Measurements from ENCODE around the gene SCP2. TPM values are rescaled to one million over a fixed set of nuclear protein-coding genes. Genes with fewer than 3 reads are reported as not detected.

SCP2 gene
- total RNA-seq, 1 experiment from 2014 or later: 97.5 TPM

DNA sequence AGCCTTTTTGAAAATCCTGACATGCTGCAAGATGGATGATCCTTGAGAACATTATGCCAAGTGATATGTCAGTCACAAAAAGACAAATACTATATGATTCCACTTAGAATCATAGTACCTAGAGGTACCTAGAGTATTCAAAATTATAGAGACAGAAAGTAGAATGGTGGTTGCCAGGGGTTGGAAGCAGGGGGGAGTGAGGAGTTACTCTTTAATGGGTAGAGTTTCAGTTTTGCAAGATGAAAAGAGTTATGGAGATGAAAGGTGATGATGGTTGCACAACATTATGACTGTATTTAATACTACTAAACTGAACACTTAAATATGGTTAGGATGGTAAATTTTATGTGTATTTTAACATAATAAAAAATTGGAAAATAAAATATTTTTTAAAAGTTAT, 97.0 kb downstream of the SCP2 start:
- Histone ChIP-seq H3K4me3 (ENCODE audit: low read length) (no peak overlapping the region), H3K9me2 (replicated peaks; ENCODE audit: low read length) (no peaks in the 10 kb centered on the region), H3K4me2 (ENCODE audit: low read length) (no peak overlapping the region), H3K9ac (ENCODE audit: low read length) (no peak overlapping the region), H3K4me1 (ENCODE audit: insufficient read depth, low read length) (no peaks in the 10 kb centered on the region), H3K9me3 (ENCODE audit: low read length) (no peaks in the 10 kb centered on the region), H3K79me2 (ENCODE audit: low read length) (peaks cover 34% of the 10 kb centered on the region), H4K20me1 (ENCODE audit: low read length) (no peaks in the 10 kb centered on the region), H3K27me3 (ENCODE audit: low read length) (no peaks in the 10 kb centered on the region), H3K36me3 (ENCODE audit: low read depth, low read length) (peaks cover under 1% of the 10 kb centered on the region; the same call in 1 of the 2 replicates), H3F3A (ENCODE audit: low read length, unreplicated experiment) (no peaks in the 10 kb centered on the region), H2AFZ (ENCODE audit: low read length) (no peak overlapping the region), H3K27ac (ENCODE audit: low read length) (no peak overlapping the region)
- ChIA-PET CTCF (no interaction called here), POLR2A (ENCODE audit: unreplicated experiment) (no interaction called here)
- intact Hi-C loops (cut with micrococcal nuclease): no loop called here
- ATAC-seq: no peak
- BruUV-seq (replicated peaks): no TSS peak
- DNase-seq: no peak
- TF ChIP-seq EZH2 (IDR thresholded peaks at IDR 0.05; ENCODE audit: low read length, unreplicated experiment) (no peak), CTCF (conservative IDR thresholded peaks at IDR 0.05; ENCODE audit: low read depth, low read length) (no peak), EZH2phosphoT487 (IDR thresholded peaks at IDR 0.05; ENCODE audit: borderline replicate concordance, low read length) (no peak)

DNA sequence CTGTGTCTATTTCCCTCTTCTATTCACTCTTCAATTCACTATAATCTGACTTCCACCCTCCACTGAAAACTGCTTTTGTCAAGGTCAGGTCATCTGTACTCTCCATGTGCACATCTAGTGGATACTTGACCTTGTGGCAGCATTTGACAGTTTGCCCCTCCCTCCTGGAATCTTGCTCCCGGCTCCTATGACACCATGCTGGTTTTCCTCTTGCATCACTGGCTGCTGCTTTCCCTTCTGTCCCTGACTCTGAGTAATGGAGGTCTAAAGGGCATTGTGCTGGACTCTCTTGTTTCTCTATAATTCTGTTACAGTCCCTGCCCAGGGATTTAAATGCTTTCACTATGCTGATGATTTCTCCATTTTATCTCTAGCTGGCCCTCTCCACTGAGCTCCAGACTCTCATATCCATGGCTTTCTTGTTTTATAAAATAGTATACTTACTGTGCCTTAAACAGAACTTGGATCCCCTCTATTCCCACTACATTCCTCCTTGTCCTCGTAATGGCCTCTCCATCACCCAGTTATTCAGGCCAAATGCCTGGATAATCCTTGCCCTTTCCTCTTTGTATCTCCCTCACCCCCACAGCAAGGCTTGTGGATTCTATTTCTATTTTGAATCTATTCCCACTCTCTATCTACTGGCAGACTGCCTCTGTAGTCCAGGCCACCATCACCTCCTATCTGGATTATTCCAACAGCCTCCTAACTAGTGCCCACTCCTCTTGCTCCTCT, 98.1 kb downstream of the SCP2 start:
- DNase-seq (no peak), ATAC-seq (no peak)

GRCh38 chr1:53025769-53026112, 98.7 kb downstream of the SCP2 start:
- intact Hi-C loops (cut with micrococcal nuclease): no loop called here

More for the DNA sequence above, 98.1 kb downstream of the SCP2 start:
- H2AFZ ChIP-seq (ENCODE audit: low read length): no peak overlapping the region
- no TSS peak for BruUV-seq (replicated peaks)
- H4K20me1 ChIP-seq (ENCODE audit: low read length): no peaks in the 10 kb centered on the region
- TF ChIP-seq EZH2phosphoT487 (IDR thresholded peaks at IDR 0.05; ENCODE audit: borderline replicate concordance, low read length): no peak
- CTCF ChIA-PET: no interaction called here
- H3K9ac ChIP-seq (ENCODE audit: low read length): no peak overlapping the region
- no peaks in the 10 kb centered on the region for H3K4me1 ChIP-seq (ENCODE audit: insufficient read depth, low read length)
- H3K4me3 ChIP-seq (ENCODE audit: low read length): no peak overlapping the region
- no peak overlapping the region for H3K4me2 ChIP-seq (ENCODE audit: low read length)
- H3K9me2 ChIP-seq (replicated peaks; ENCODE audit: low read length): no peaks in the 10 kb centered on the region
- intact Hi-C loops (cut with micrococcal nuclease): no loop called here
- H3K27me3 ChIP-seq (ENCODE audit: low read length): no peaks in the 10 kb centered on the region
- POLR2A ChIA-PET (ENCODE audit: unreplicated experiment): no interaction called here
- H3K27ac ChIP-seq (ENCODE audit: low read length): no peak overlapping the region
- H3K79me2 ChIP-seq (ENCODE audit: low read length): peaks cover 30% of the 10 kb centered on the region
- no peaks in the 10 kb centered on the region for H3K9me3 ChIP-seq (ENCODE audit: low read length)
- no peaks in the 10 kb centered on the region for H3F3A ChIP-seq (ENCODE audit: low read length, unreplicated experiment)
- peaks cover 5% of the 10 kb centered on the region; the same call in 1 of the 2 replicates for H3K36me3 ChIP-seq (ENCODE audit: low read depth, low read length)

More at GRCh38 chr1:53025769-53026112, 98.7 kb downstream of the SCP2 start:
- H3F3A ChIP-seq (ENCODE audit: low read length, unreplicated experiment): no peaks in the 10 kb centered on the region
- no peaks in the 10 kb centered on the region for H3K4me1 ChIP-seq (ENCODE audit: insufficient read depth, low read length)
- no peaks in the 10 kb centered on the region for H3K9me2 ChIP-seq (replicated peaks; ENCODE audit: low read length)
- ATAC-seq: no peak
- no peak overlapping the region for H2AFZ ChIP-seq (ENCODE audit: low read length)
- no peaks in the 10 kb centered on the region for H3K27me3 ChIP-seq (ENCODE audit: low read length)
- no peak for DNase-seq
- peaks cover 5% of the 10 kb centered on the region; the same call in 1 of the 2 replicates for H3K36me3 ChIP-seq (ENCODE audit: low read depth, low read length)
- H3K4me3 ChIP-seq (ENCODE audit: low read length): no peak overlapping the region
- no peaks in the 10 kb centered on the region for H4K20me1 ChIP-seq (ENCODE audit: low read length)
- ChIA-PET CTCF (no interaction called here), POLR2A (ENCODE audit: unreplicated experiment) (no interaction called here)
- H3K4me2 ChIP-seq (ENCODE audit: low read length): no peak overlapping the region
- no TSS peak for BruUV-seq (replicated peaks)
- TF ChIP-seq CTCF (conservative IDR thresholded peaks at IDR 0.05; ENCODE audit: low read depth, low read length) (no peak), EZH2phosphoT487 (IDR thresholded peaks at IDR 0.05; ENCODE audit: borderline replicate concordance, low read length) (no peak), EZH2 (IDR thresholded peaks at IDR 0.05; ENCODE audit: low read length, unreplicated experiment) (no peak)
- H3K9me3 ChIP-seq (ENCODE audit: low read length): no peaks in the 10 kb centered on the region
- no peak overlapping the region for H3K27ac ChIP-seq (ENCODE audit: low read length)
- H3K9ac ChIP-seq (ENCODE audit: low read length): no peak overlapping the region
- H3K79me2 ChIP-seq (ENCODE audit: low read length): peaks cover 27% of the 10 kb centered on the region

All from PC-3 (cell line).